Keratinocyte (primary cell): Measurements from ENCODE around the gene BRK1.

Source experiments
- EZH2 ChIP-seq: IDR thresholded peaks from one replicate; pipeline ENCODE4 v1.6.1; 2012; ENCODE audit warnings: inconsistent platforms, mild to moderate bottlenecking, low read length, moderate library complexity
- TF ChIP-seq, protein P1 (sequence below), 3 experiments: IDR thresholded peaks in 1 of 3; conservative IDR thresholded peaks in 1 of 3; optimal IDR thresholded peaks in 1 of 3; 2 replicates in 2 of 3; 3 replicates in 1 of 3; pipeline versions ENCODE3 to v1.5.1; 2011; ENCODE audit warnings: low read length in 3 of 3, mild to moderate bottlenecking in 3 of 3, moderate library complexity in 2 of 3, control low read depth in 1 of 3, inconsistent platforms in 1 of 3; ENCODE audit not compliant: insufficient read depth in 2 of 3; ENCODE audit errors: extremely low read depth in 1 of 3

- TF ChIP-seq, protein P1, sequence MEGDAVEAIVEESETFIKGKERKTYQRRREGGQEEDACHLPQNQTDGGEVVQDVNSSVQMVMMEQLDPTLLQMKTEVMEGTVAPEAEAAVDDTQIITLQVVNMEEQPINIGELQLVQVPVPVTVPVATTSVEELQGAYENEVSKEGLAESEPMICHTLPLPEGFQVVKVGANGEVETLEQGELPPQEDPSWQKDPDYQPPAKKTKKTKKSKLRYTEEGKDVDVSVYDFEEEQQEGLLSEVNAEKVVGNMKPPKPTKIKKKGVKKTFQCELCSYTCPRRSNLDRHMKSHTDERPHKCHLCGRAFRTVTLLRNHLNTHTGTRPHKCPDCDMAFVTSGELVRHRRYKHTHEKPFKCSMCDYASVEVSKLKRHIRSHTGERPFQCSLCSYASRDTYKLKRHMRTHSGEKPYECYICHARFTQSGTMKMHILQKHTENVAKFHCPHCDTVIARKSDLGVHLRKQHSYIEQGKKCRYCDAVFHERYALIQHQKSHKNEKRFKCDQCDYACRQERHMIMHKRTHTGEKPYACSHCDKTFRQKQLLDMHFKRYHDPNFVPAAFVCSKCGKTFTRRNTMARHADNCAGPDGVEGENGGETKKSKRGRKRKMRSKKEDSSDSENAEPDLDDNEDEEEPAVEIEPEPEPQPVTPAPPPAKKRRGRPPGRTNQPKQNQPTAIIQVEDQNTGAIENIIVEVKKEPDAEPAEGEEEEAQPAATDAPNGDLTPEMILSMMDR (optimal IDR thresholded peaks at IDR 0.05 in 1 of 3, IDR thresholded peaks at IDR 0.05 in 1 of 3, conservative IDR thresholded peaks at IDR 0.05 in 1 of 3; ENCODE audit: extremely low read depth in 1 of 3, insufficient read depth in 2 of 3, low read length in 3 of 3), result no peak
- TF ChIP-seq EZH2, result no peak
Measured at GRCh38 chr3:10116928-10117327, 1.5 kb downstream of the BRK1 start.
